Measurements from ENCODE around the gene ILDR2. TPM values are rescaled to one million over a fixed set of nuclear protein-coding genes. Genes with fewer than 3 reads are reported as not detected.
A peak's percentile ranks its signal among the peaks of the same experiment; 100 is the strongest.

The ILDR2 gene
- total RNA-seq: 3.6 TPM
- long read RNA-seq, full-length matches to known transcripts: 2 of 3 reads
- long read RNA-seq, partial matches to known transcripts: 0 of 3 reads
- long read RNA-seq, other reads (novel, unspliced or antisense): 1 of 3 reads

- H3K4me1 ChIP-seq: peaks cover 20% of the 10 kb centered on the region
- H3K4me3 ChIP-seq: peak within 1 kb of the TSS; percentile 79
- no peak for TF ChIP-seq CTCF (IDR thresholded peaks at IDR 0.05; ENCODE audit: borderline replicate concordance)
- peak; percentile 46 for DNase-seq
- no peaks in the 10 kb centered on the region for H3K9me3 ChIP-seq (replicated peaks)
- H3K27ac ChIP-seq (replicated peaks): peak within 1 kb of the TSS; percentile 71
- no peaks in the 10 kb centered on the region for H3K36me3 ChIP-seq
- intact Hi-C loops (cut with micrococcal nuclease): no loop called here
- peaks cover 67% of the 10 kb centered on the region for H3K27me3 ChIP-seq (ENCODE audit: low read depth)
Measured at GRCh38 chr1:166975361-166976129, at the start of gene ILDR2. TSS of gene ILDR2 (minus strand) at chr1:166975540. CDS start at chr1:166975268, 272 bp downstream.

- intact Hi-C loops (cut with micrococcal nuclease): no loop called here
- TF ChIP-seq CTCF (IDR thresholded peaks at IDR 0.05; ENCODE audit: borderline replicate concordance): no peak
- no peaks in the 10 kb centered on the region for H3K36me3 ChIP-seq
- H3K9me3 ChIP-seq (replicated peaks): no peaks in the 10 kb centered on the region
- no peaks in the 10 kb centered on the region for H3K4me1 ChIP-seq
- H3K27ac ChIP-seq (replicated peaks): no peak overlapping the region
- H3K4me3 ChIP-seq: no peak overlapping the region
- DNase-seq: no peak
- peaks cover 4% of the 10 kb centered on the region for H3K27me3 ChIP-seq (ENCODE audit: low read depth)
Measured at GRCh38 chr1:167022384-167022783, 47.0 kb upstream of the ILDR2 start.

GRCh38 chr1:167016100-167016750, 40.9 kb upstream of the ILDR2 start:
- no peak for DNase-seq
- H3K9me3 ChIP-seq (replicated peaks): no peaks in the 10 kb centered on the region
- no peak overlapping the region for H3K27ac ChIP-seq (replicated peaks)
- no peak for TF ChIP-seq CTCF (IDR thresholded peaks at IDR 0.05; ENCODE audit: borderline replicate concordance)
- no peaks in the 10 kb centered on the region for H3K36me3 ChIP-seq
- no peak overlapping the region for H3K4me3 ChIP-seq
- H3K4me1 ChIP-seq: no peaks in the 10 kb centered on the region
- intact Hi-C loops (cut with micrococcal nuclease): no loop called here
- peaks cover 6% of the 10 kb centered on the region for H3K27me3 ChIP-seq (ENCODE audit: low read depth)

GRCh38 chr1:167013108-167013929, 38.0 kb upstream of the ILDR2 start:
- no peaks in the 10 kb centered on the region for H3K4me1 ChIP-seq
- H3K36me3 ChIP-seq: no peaks in the 10 kb centered on the region
- no peak for DNase-seq

More at GRCh38 chr1:167013108-167013929, 38.0 kb upstream of the ILDR2 start:
- Histone ChIP-seq H3K27me3 (ENCODE audit: low read depth) (peaks cover 20% of the 10 kb centered on the region), H3K9me3 (replicated peaks) (no peaks in the 10 kb centered on the region), H3K27ac (replicated peaks) (no peak overlapping the region), H3K4me3 (no peak overlapping the region)
- no peak for TF ChIP-seq CTCF (IDR thresholded peaks at IDR 0.05; ENCODE audit: borderline replicate concordance)
- intact Hi-C loops (cut with micrococcal nuclease): no loop called here
